H9 (cell line): ENCODE data around the gene SOD1. TPM values are rescaled to one million over a fixed set of nuclear protein-coding genes. Genes with fewer than 3 reads are reported as not detected.

Experiments used
- DNase-seq: peaks from one replicate; pipeline ENCODE4 v3.0.0-alpha.2; 2017
- H2AFZ ChIP-seq: one replicate; pipeline ENCODE4 v1.6.1; 2013; ENCODE audit warnings: mild to moderate bottlenecking, low read length, control low read depth, moderate library complexity
- H2AK5ac ChIP-seq: 2 replicates; pipeline ENCODE4 v1.6.1; 2013; ENCODE audit warnings: low read length, control low read depth, mixed read lengths; ENCODE audit not compliant: insufficient read length
- H2BK120ac ChIP-seq: one replicate; pipeline ENCODE4 v1.6.1; 2013; ENCODE audit warnings: low read depth, mild to moderate bottlenecking, low read length, control low read depth, inconsistent platforms; ENCODE audit not compliant: poor library complexity, severe bottlenecking
- H2BK12ac ChIP-seq: 2 replicates; pipeline ENCODE4 v1.6.1; 2013; ENCODE audit warnings: low read length, control low read depth, mixed read lengths, low read depth; ENCODE audit not compliant: insufficient read length
- H2BK15ac ChIP-seq: 2 replicates; pipeline ENCODE4 v1.6.1; 2013; ENCODE audit warnings: low read depth, low read length, control low read depth
- H2BK20ac ChIP-seq: one replicate; pipeline ENCODE4 v1.6.1; 2013; ENCODE audit warnings: low read depth, mild to moderate bottlenecking, low read length, control low read depth, inconsistent platforms; ENCODE audit not compliant: poor library complexity, severe bottlenecking
- H2BK5ac ChIP-seq: 2 replicates; pipeline ENCODE4 v1.6.1; 2013; ENCODE audit warnings: low read length, control low read depth, mixed read lengths; ENCODE audit not compliant: insufficient read length
- H3K14ac ChIP-seq: 2 replicates; pipeline ENCODE4 v1.6.1; 2013; ENCODE audit warnings: low read length, control low read depth; ENCODE audit not compliant: insufficient read depth
- H3K18ac ChIP-seq: 2 replicates; pipeline ENCODE4 v1.6.1; 2013; ENCODE audit warnings: low read depth, mild to moderate bottlenecking, mixed read lengths, low read length, control low read depth; ENCODE audit not compliant: insufficient read length
- H3K23ac ChIP-seq: 2 replicates; pipeline ENCODE4 v1.6.1; 2013; ENCODE audit warnings: low read length, control low read depth, mixed read lengths, low read depth; ENCODE audit not compliant: insufficient read length
- H3K23me2 ChIP-seq: 2 replicates; pipeline ENCODE4 v1.6.1; 2013; ENCODE audit warnings: low read depth, mild to moderate bottlenecking, mixed read lengths, low read length, control low read depth; ENCODE audit not compliant: insufficient read length, poor library complexity, severe bottlenecking
- H3K27ac ChIP-seq: 2 replicates; pipeline ENCODE4 v1.5.1; 2013; ENCODE audit warnings: low read length, control low read depth, mixed read lengths, low read depth; ENCODE audit not compliant: insufficient read length
- H3K27me3 ChIP-seq: 2 replicates; pipeline ENCODE4 v1.6.1; 2013; ENCODE audit warnings: low read length, control low read depth, inconsistent platforms; ENCODE audit not compliant: insufficient read depth
- H3K4ac ChIP-seq: 2 replicates; pipeline ENCODE4 v1.6.1; 2013; ENCODE audit warnings: low read depth, mild to moderate bottlenecking, control low read depth, inconsistent platforms, low read length, moderate library complexity
- H3K4me1 ChIP-seq: 2 replicates; pipeline ENCODE4 v1.6.1; 2013; ENCODE audit warnings: low read length, control low read depth, inconsistent platforms; ENCODE audit not compliant: insufficient read depth
- H3K4me2 ChIP-seq: 2 replicates; pipeline ENCODE4 v1.6.1; 2013; ENCODE audit warnings: low read length, control low read depth, mixed read lengths; ENCODE audit not compliant: insufficient read length, insufficient read depth
- H3K56ac ChIP-seq: 2 replicates; pipeline ENCODE4 v1.6.1; 2013; ENCODE audit warnings: low read depth, mild to moderate bottlenecking, mixed read lengths, low read length, control low read depth; ENCODE audit not compliant: insufficient read length
- H3K79me1 ChIP-seq: 2 replicates; pipeline ENCODE4 v1.6.1; 2013; ENCODE audit warnings: low read depth, mild to moderate bottlenecking, moderate library complexity, low read length, control low read depth, inconsistent platforms; ENCODE audit not compliant: insufficient read depth, poor library complexity, severe bottlenecking
- H3K79me2 ChIP-seq: 2 replicates; pipeline ENCODE4 v1.6.1; 2013; ENCODE audit warnings: low read length, control low read depth, inconsistent platforms; ENCODE audit not compliant: insufficient read depth
- H3K9ac ChIP-seq: 2 replicates; pipeline ENCODE4 v1.6.1; 2013; ENCODE audit warnings: low read length, control low read depth, mixed read lengths; ENCODE audit not compliant: insufficient read length; ENCODE audit errors: extremely low read depth
- H3K9me3 ChIP-seq: one replicate; pipeline ENCODE4 v1.6.1; 2013; ENCODE audit warnings: low read depth, low read length, inconsistent platforms; ENCODE audit not compliant: control insufficient read depth
- H3T11ph ChIP-seq: one replicate; pipeline ENCODE4 v1.6.1; 2013; ENCODE audit warnings: mild to moderate bottlenecking, low read length, control low read depth, inconsistent platforms
- H4K20me1 ChIP-seq: one replicate; pipeline ENCODE4 v1.6.1; 2013; ENCODE audit not compliant: control insufficient read depth, insufficient read length, insufficient read depth
- H4K5ac ChIP-seq: 2 replicates; pipeline ENCODE4 v1.6.1; 2013; ENCODE audit warnings: low read depth, mild to moderate bottlenecking, mixed read lengths, low read length, control low read depth; ENCODE audit not compliant: insufficient read length
- H4K8ac ChIP-seq: replicated peaks from 2 replicates; pipeline ENCODE4 v1.6.1; 2013; ENCODE audit warnings: low read length, control low read depth, mixed read lengths, low read depth; ENCODE audit not compliant: insufficient read length
- H4K91ac ChIP-seq: 2 replicates; pipeline ENCODE4 v1.6.1; 2013; ENCODE audit warnings: low read depth, mild to moderate bottlenecking, moderate library complexity, mixed read lengths, low read length, control low read depth; ENCODE audit not compliant: insufficient read length
- H3K27ac Mint-ChIP-seq, 3 experiments: 2 replicates in 2 of 3; 3 replicates in 1 of 3; pipeline ENCODE4 v1.8.0; 2020 to 2021; ENCODE audit warnings: mixed read lengths in 3 of 3, mild to moderate bottlenecking in 1 of 3, moderate library complexity in 1 of 3
- H3K27me3 Mint-ChIP-seq: 2 replicates; pipeline ENCODE4 v1.8.0; 2021; ENCODE audit warnings: low read depth, mild to moderate bottlenecking, moderate library complexity, mixed read lengths
- H3K36me3 Mint-ChIP-seq, 3 experiments: 2 replicates in 2 of 3; 3 replicates in 1 of 3; pipeline ENCODE4 v1.8.0; 2020 to 2021; ENCODE audit warnings: low read depth in 3 of 3, mixed read lengths in 3 of 3; ENCODE audit not compliant: insufficient read depth in 1 of 3
- H3K4me1 Mint-ChIP-seq, 2 experiments: 2 replicates each; pipeline ENCODE4 v1.8.0; 2020; ENCODE audit warnings: mixed read lengths in 2 of 2
- H3K4me3 Mint-ChIP-seq, 2 experiments: 2 replicates in 1 of 2; 3 replicates in 1 of 2; pipeline ENCODE4 v1.8.0; 2020 to 2021; ENCODE audit warnings: mild to moderate bottlenecking in 2 of 2, mixed read lengths in 2 of 2, moderate library complexity in 1 of 2
- H3K9me3 Mint-ChIP-seq, 2 experiments: 2 replicates in 1 of 2; 3 replicates in 1 of 2; pipeline ENCODE4 v1.8.0; 2020; ENCODE audit warnings: mild to moderate bottlenecking in 2 of 2, mixed read lengths in 2 of 2, moderate library complexity in 1 of 2
- WGBS: extraction: QIAGEN DNeasy Blood & Tissue Kit; methylation state at CpG from one replicate; pipeline ENCODE4 v1.1.7; 2013; ENCODE audit warnings: missing lambda C conversion rate, low lambda C conversion rate, mixed read lengths; ENCODE audit not compliant: insufficient read length; ENCODE audit errors: extremely low coverage; 5-methylcytosine and 5-hydroxymethylcytosine counted together
- total RNA-seq: library from RNA; stranded (reverse); gene quantifications from 2 replicates; pipeline ENCODE4 v1.2.1, GENCODE V29; 2021
- TF ChIP-seq, protein P1 (sequence below): fragments of 200-600 bp; sonication (generic); conservative IDR thresholded peaks from 3 replicates; pipeline ENCODE4 v1.8.0; 2021; ENCODE audit warnings: antibody characterized with exemption, mild to moderate bottlenecking

SOD1 gene
- total RNA-seq, 1 experiment from 2014 or later: 201 TPM

DNA sequence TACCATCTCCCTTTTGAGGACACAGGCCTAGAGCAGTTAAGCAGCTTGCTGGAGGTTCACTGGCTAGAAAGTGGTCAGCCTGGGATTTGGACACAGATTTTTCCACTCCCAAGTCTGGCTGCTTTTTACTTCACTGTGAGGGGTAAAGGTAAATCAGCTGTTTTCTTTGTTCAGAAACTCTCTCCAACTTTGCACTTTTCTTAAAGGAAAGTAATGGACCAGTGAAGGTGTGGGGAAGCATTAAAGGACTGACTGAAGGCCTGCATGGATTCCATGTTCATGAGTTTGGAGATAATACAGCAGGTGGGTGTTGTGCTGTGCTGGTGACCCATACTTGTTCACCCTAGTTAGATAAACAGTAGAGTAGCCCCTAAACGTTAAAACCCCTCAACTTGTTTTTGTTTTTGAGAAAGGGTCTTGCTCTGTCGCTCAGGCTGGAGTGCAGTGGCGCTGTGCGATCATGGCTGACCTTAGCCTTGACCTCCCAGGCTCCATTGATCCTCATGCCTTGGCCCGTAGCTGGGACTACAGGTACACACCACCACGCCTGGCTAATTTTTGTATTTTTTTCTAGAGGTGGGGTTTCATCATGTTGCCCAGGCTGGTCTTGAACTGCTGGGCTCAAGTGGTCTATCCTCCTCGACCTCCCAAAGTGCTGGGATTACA, 4.2 kb downstream of the SOD1 start:
- Histone ChIP-seq H3K27ac (no peak overlapping the region), H2AFZ (no peak overlapping the region), H2BK15ac (no peak overlapping the region), H3K56ac (no peak overlapping the region), H3K9me3 (no peaks in the 10 kb centered on the region), H2BK12ac (no peak overlapping the region), H4K8ac (no peak overlapping the region), H2BK5ac (no peak overlapping the region), H3K9ac (no peak overlapping the region), H4K5ac (no peak overlapping the region), H2BK120ac (no peak overlapping the region), H3K14ac (no peak overlapping the region), H3K4ac (no peak overlapping the region), H3K27me3 (no peaks in the 10 kb centered on the region), H3K18ac (no peak overlapping the region), H3K23ac (no peak overlapping the region), H3K23me2 (peaks cover 4% of the 10 kb centered on the region), H3K79me2 (peaks cover 16% of the 10 kb centered on the region; the same call in 1 of the 2 replicates), H3T11ph (no peak overlapping the region), H3K4me2 (no peak overlapping the region), H3K79me1 (peaks cover 4% of the 10 kb centered on the region), H4K20me1 (no peaks in the 10 kb centered on the region), H2BK20ac (no peak overlapping the region), H3K4me1 (no peaks in the 10 kb centered on the region), H4K91ac (no peak overlapping the region), H2AK5ac (no peak overlapping the region)
- TF ChIP-seq, protein P1, sequence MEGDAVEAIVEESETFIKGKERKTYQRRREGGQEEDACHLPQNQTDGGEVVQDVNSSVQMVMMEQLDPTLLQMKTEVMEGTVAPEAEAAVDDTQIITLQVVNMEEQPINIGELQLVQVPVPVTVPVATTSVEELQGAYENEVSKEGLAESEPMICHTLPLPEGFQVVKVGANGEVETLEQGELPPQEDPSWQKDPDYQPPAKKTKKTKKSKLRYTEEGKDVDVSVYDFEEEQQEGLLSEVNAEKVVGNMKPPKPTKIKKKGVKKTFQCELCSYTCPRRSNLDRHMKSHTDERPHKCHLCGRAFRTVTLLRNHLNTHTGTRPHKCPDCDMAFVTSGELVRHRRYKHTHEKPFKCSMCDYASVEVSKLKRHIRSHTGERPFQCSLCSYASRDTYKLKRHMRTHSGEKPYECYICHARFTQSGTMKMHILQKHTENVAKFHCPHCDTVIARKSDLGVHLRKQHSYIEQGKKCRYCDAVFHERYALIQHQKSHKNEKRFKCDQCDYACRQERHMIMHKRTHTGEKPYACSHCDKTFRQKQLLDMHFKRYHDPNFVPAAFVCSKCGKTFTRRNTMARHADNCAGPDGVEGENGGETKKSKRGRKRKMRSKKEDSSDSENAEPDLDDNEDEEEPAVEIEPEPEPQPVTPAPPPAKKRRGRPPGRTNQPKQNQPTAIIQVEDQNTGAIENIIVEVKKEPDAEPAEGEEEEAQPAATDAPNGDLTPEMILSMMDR: no peak
- Mint-ChIP-seq H3K4me3 (no peak overlapping the region), H3K36me3 (peaks cover 37 to 56% (median 52%) of the 10 kb centered on the region in 3 experiments), H3K27ac (peak overlapping the region in 1 of 3 experiments; percentile 29; a peak in 1 of 7 replicates), H3K9me3 (no peaks in the 10 kb centered on the region), H3K27me3 (no peaks in the 10 kb centered on the region), H3K4me1 (peaks cover 37 to 50% of the 10 kb centered on the region in 2 experiments)
- no peak for DNase-seq
- WGBS: no CpG with 5 or more reads among the region's 7 CpGs
